Measurements from ENCODE around the gene LRP8. TPM values are rescaled to one million over a fixed set of nuclear protein-coding genes. Genes with fewer than 3 reads are reported as not detected.

Gene LRP8
- total RNA-seq, 1 donor: 27.6 TPM

- no peak overlapping the region for H3K4me3 ChIP-seq (ENCODE audit: low read depth, low read length)
- no peak for DNase-seq (ENCODE audit: low read depth)
- TF ChIP-seq CTCF (IDR thresholded peaks at IDR 0.05; ENCODE audit: insufficient read depth, low read depth, low read length): no peak
These were observed 124.4 kb downstream of the LRP8 start for GRCh38 chr1:53203466-53203865.

DNA sequence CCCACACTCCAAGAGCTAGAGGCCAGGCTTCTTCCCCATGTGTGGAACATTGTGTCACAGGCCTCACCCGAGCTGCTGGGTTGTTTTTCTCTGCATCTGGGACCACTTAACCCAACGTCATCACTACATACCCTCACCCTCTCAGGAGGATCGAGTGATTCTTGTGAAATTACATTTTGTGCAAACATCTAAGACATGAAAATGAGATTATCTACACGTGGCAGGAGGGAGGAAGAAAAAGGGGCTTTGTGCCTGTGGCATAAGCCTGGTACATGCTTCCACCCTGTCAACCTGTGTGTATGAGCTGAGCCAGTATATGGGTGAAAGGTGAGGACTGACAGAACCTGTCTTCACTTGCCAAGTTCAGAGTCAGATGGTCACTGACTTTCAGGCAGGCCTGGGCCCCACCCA lies 129.6 kb downstream of the LRP8 start:
- no peak for TF ChIP-seq CTCF (IDR thresholded peaks at IDR 0.05; ENCODE audit: insufficient read depth, low read depth, low read length)
- peak; percentile 74 for DNase-seq (ENCODE audit: low read depth)
- peak overlapping the region; percentile 91 for H3K4me3 ChIP-seq (ENCODE audit: low read depth, low read length)

DNA sequence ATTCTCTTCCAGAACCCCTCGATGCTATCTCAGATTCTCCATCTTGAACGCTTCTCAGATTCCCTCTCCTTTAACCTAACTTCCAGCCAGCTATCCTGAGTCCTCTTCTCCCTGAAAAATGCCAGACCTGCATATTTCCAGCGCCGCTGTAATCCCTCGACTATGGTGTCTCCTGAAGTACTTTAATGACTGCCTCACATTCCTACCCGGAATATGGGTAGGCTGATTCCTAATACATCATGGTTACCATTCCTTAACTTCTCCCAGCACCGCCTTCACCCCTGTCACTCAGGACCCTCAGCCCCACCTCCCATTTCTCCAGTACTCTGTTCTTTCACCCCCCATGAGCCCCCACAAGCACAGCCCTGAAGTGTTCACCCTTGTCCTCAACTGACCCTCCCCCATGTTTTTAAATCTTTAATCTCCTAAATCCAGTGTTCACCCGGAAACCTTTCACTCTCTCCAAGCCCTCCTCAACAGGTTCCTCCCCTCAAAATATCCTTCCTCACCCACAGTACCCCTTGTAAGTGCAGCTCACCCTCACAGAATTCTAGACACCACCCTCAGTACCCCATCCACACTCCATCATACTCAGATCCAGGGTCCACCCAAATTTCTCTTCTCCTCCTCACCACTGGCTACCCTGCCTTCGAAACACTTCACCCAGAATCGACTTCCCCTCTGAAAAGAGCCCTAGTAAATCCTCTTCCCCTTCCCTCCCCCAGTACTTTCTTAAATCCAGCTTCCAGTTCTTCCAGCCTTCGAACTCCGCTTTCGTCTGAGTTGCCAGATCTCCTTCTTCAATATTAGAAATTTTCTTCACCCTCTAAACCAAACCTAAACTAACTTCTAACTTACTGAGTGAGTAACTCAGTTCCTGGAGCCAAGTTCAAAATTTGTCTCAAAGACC lies 130.3 kb downstream of the LRP8 start:
- DNase-seq (ENCODE audit: low read depth): peak; percentile 45
- H3K4me3 ChIP-seq (ENCODE audit: low read depth, low read length): peak overlapping the region; percentile 91

DNA sequence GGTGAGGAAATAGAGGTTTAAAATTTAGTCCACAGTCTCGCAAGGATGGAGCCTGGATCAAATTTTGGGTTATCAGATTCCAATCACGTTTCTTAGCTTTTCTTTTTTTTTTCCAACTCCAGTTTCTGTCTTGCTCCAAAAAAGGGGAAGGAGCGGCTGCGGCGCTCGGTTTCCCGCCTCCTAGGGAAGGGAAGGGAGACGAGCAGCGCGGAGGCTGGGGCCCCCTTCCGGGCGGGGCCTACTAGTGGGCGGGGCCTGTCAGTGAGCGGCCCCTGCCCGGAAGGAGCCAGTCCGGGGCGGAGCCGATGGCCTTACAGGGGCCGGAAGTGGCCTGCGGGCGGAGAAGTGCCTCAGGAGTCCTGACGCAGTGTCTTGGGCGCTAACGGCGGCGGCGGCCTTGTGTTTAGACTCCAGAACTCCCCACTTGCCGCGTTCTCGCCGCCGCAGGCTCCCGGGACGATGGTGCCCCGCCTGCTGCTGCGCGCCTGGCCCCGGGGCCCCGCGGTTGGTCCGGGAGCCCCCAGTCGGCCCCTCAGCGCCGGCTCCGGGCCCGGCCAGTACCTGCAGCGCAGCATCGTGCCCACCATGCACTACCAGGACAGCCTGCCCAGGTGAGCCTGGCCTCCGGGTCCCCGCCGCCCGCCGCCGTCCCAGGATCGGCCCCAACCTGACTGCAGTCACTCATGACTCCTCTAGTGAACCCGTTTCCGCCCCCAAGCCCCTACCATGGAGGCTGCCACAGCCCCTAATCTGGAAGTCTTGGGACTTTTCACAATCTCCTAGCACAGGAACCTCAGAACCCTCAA lies 131.2 kb downstream of the LRP8 start, which contains the start of gene CPT2:
Gene CPT2, plus strand, starts transcription at position 340 of the 806 bp plus-strand sequence. Its CDS starts 120 bp downstream, at position 460.
- TF ChIP-seq CTCF (IDR thresholded peaks at IDR 0.05; ENCODE audit: insufficient read depth, low read depth, low read length): peak; percentile 11
- DNase-seq (ENCODE audit: low read depth): peak; percentile 94
- H3K4me3 ChIP-seq (ENCODE audit: low read depth, low read length): peak within 1 kb of the TSS; percentile 91

More for the DNA sequence above, 130.3 kb downstream of the LRP8 start:
- no peak for TF ChIP-seq CTCF (IDR thresholded peaks at IDR 0.05; ENCODE audit: insufficient read depth, low read depth, low read length)

DNA sequence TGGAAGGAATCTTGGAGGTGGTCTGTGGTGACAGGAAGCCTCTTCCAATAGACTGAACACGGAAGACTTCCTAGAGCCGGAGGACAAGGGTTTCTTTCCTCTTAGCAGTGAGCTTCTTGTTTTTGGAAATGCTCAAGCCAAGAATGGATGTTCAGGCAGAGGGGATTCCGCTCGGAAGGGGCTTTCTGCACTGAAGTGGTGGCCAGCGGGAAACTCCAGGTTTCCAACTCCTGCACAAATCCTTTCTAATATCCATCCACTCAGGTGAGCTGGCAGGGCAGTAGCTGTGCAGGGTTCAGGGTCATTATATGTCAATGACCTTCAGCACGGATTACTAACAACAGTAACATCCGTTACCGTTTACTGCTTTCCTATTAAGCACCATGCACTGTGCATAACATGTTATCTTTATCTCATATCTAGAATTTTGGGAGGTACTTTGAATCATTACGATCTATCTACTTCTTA lies 131.8 kb downstream of the LRP8 start:
- TF ChIP-seq CTCF (IDR thresholded peaks at IDR 0.05; ENCODE audit: insufficient read depth, low read depth, low read length): no peak
- H3K4me3 ChIP-seq (ENCODE audit: low read depth, low read length): peak overlapping the region; percentile 91
- DNase-seq (ENCODE audit: low read depth): no peak

DNA sequence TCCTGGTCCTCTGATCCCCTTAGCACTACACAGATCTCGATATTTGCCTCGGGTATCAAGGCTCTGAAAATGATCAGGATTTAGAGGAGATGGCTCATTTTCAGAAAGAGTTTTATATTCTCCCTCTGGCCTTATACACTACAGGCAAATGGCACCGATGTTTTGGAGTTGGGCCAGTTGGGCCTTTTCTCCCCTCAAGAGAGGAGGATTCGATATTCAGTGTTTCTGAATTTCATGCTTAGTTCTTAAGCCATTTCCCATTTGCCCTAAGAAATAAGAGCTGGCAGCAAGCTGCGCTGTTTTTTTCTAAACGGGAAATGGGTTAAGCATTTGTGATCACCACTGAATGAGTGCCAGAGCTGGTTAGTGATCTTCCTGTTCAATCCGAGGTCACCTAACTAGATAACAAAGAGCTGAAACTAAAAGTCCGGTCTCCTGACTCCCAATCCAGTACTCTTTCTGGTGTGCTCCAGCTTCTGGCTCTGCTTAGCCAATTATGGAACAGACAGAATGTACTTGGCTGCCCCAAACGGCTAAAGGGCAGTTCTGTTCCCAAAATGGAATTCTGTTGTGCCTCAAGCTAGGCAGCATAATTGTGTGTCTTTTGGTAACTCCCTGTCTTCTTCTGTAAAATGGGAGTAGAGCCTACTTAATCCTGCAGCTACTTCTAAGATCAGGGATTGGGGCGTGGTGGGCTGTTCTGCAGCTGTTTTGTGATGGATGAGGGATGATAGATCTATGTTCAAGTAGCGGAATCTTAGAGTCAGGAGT lies 132.4 kb downstream of the LRP8 start:
- no peak for DNase-seq (ENCODE audit: low read depth)
- no peak overlapping the region for H3K4me3 ChIP-seq (ENCODE audit: low read depth, low read length)
- no peak for TF ChIP-seq CTCF (IDR thresholded peaks at IDR 0.05; ENCODE audit: insufficient read depth, low read depth, low read length)
